K562 (cell line): ENCODE measurements around the gene SLCO3A1. TPM values are rescaled to one million over a fixed set of nuclear protein-coding genes. Genes with fewer than 3 reads are reported as not detected.

Experiments used
- ATAC-seq: fragments of 200-7000 bp; cut with Tn5 transposase; 3 replicates; pipeline ENCODE4 v1.9.1; 2020; ENCODE audit warnings: moderate library complexity
- BruUV-seq: library from RNA; stranded (reverse); fragments of 400-500 nt; replicated peaks from 2 replicates; lab custom pipeline; 2021; lab: Mats Ljungman, UMichigan
- CTCF ChIA-PET: fragments of 300-600 bp; formaldehyde crosslinking; extraction: SDS; loops from one replicate; lab custom pipeline; 2021; ENCODE audit warnings: low intra/inter-chr PET ratio; lab: Yijun Ruan, JAX
- POLR2A ChIA-PET: fragments of 300-600, 350-650 bp; sonication (Branson Sonifier 250); formaldehyde crosslinking; extraction: SDS; loops from one replicate; lab custom pipeline; 2021; ENCODE audit warnings: antibody characterized with exemption, inconsistent platforms; lab: Yijun Ruan, JAX
- DNase-seq, 4 experiments: peaks; one replicate each; pipeline versions ENCODE4 v3.0.0 to v3.0.0-alpha.2; 2011 to 2018; ENCODE audit warnings: low spot score in 3 of 4, mixed read lengths in 3 of 4; ENCODE audit errors: extremely low read depth in 1 of 4
- FAIRE-seq: peaks from 2 replicates; lab custom pipeline; 2011; peaks lifted over from hg19 to GRCh38; lab: Jason Lieb, UNC
- H2AFZ ChIP-seq: 2 replicates; pipeline ENCODE4 v1.6.0; 2011; ENCODE audit warnings: low read depth, low read length, control low read depth, inconsistent platforms
- H3K27ac ChIP-seq: fragments of 200-600 bp; 3 replicates; pipeline ENCODE4 v1.8.0; 2011; ENCODE audit warnings: low read depth, mild to moderate bottlenecking, control low read depth, inconsistent platforms, low read length, moderate library complexity, mixed read lengths; ENCODE audit errors: extremely low read depth
- H3K27me3 ChIP-seq, 2 experiments: fragments of 300-600 bp in 1 of 2; 2 replicates in 1 of 2; 3 replicates in 1 of 2; pipeline versions ENCODE4 v1.6.0 to v1.8.0; 2011; ENCODE audit warnings: inconsistent platforms in 2 of 2, low read length in 2 of 2, mild to moderate bottlenecking in 1 of 2, mixed read lengths in 1 of 2, moderate library complexity in 1 of 2; ENCODE audit not compliant: control insufficient read depth in 2 of 2, insufficient read depth in 2 of 2
- H3K36me3 ChIP-seq: fragments of 300-600 bp; 3 replicates; pipeline ENCODE4 v1.8.0; 2011; ENCODE audit warnings: mild to moderate bottlenecking, low read length, inconsistent platforms; ENCODE audit not compliant: control insufficient read depth, insufficient read depth
- H3K4me1 ChIP-seq, 2 experiments: fragments of 200-600 bp in 1 of 2; replicated peaks in 1 of 2; 2 replicates in 1 of 2; 3 replicates in 1 of 2; pipeline versions ENCODE4 v1.5.1 to v1.8.0; 2011; ENCODE audit warnings: inconsistent platforms in 2 of 2, low read length in 2 of 2, mild to moderate bottlenecking in 1 of 2, mixed read lengths in 1 of 2, moderate library complexity in 1 of 2; ENCODE audit not compliant: control insufficient read depth in 2 of 2, insufficient read depth in 2 of 2
- H3K4me2 ChIP-seq: 2 replicates; pipeline ENCODE4 v1.6.1; 2011; ENCODE audit warnings: low read length, control low read depth, inconsistent platforms, mixed read lengths; ENCODE audit not compliant: insufficient read depth
- H3K4me3 ChIP-seq: fragments of 200-600 bp; sonication (generic), shearing (Covaris generic); 2 replicates; pipeline ENCODE4 v1.5.1; 2016; ENCODE audit warnings: control low read depth, inconsistent platforms
- H3K79me2 ChIP-seq: fragments of 200-600 bp; 3 replicates; pipeline ENCODE4 v1.8.0; 2011; ENCODE audit warnings: low read length, inconsistent platforms; ENCODE audit not compliant: control insufficient read depth, insufficient read depth
- H3K9ac ChIP-seq, 2 experiments: 2 replicates each; pipeline versions ENCODE4 v1.6.0 to v1.6.1; 2011; ENCODE audit warnings: low read depth in 2 of 2, low read length in 2 of 2, control low read depth in 1 of 2, inconsistent platforms in 1 of 2, mild to moderate bottlenecking in 1 of 2, mixed read lengths in 1 of 2; ENCODE audit not compliant: insufficient read depth in 1 of 2
- H3K9me1 ChIP-seq: one replicate; pipeline ENCODE4 v1.6.0; 2011; ENCODE audit warnings: inconsistent platforms, mild to moderate bottlenecking, low read length, moderate library complexity; ENCODE audit not compliant: control insufficient read depth, insufficient read depth
- H3K9me3 ChIP-seq: replicated peaks from 2 replicates; pipeline ENCODE4 v1.5.1; 2011; ENCODE audit warnings: low read depth, low read length, inconsistent platforms; ENCODE audit not compliant: control insufficient read depth, insufficient read depth
- H4K20me1 ChIP-seq: replicated peaks from 2 replicates; pipeline ENCODE4 v1.6.1; 2011; ENCODE audit warnings: low read length, inconsistent platforms, mixed read lengths; ENCODE audit not compliant: control insufficient read depth, insufficient read depth
- CBX2 ChIP-seq: fragments of 200-600 bp; sonication (generic); IDR thresholded peaks from one replicate; pipeline ENCODE4 v1.6.1; 2012; ENCODE audit warnings: mild to moderate bottlenecking, low read length, inconsistent platforms; ENCODE audit not compliant: insufficient read depth, poor library complexity, severe bottlenecking
- CHD2 ChIP-seq: IDR thresholded peaks from 2 replicates; pipeline ENCODE4 v1.6.1; 2011; ENCODE audit warnings: low read depth, low read length
- ELF1 ChIP-seq: fragments of 200-800 bp; sonication (Bioruptor generic); IDR thresholded peaks from 2 replicates; pipeline ENCODE4 v1.6.1; 2016; ENCODE audit warnings: missing genetic modification characterization, missing compliant biosample characterization
- FOXM1 ChIP-seq, 2 experiments: fragments of 450-650 bp in 1 of 2; sonication (generic) in 1 of 2; formaldehyde crosslinking in 1 of 2; IDR thresholded peaks; 2 replicates each; pipeline versions ENCODE4 v1.6.1 to v1.9.0; 2017 to 2022; ENCODE audit warnings: low read depth in 2 of 2, mild to moderate bottlenecking in 2 of 2, missing genetic modification reagents in 1 of 2, moderate library complexity in 1 of 2
- IRF2 ChIP-seq: sonication (generic); formaldehyde crosslinking; IDR thresholded peaks from 2 replicates; pipeline ENCODE4 v1.8.1; 2022; ENCODE audit warnings: mild to moderate bottlenecking, missing genetic modification reagents
- NFE2L1 ChIP-seq: fragments of 450-650 bp; IDR thresholded peaks from 2 replicates; pipeline ENCODE4 v1.6.1; 2016; ENCODE audit warnings: missing genetic modification characterization, low read depth, mild to moderate bottlenecking, missing compliant biosample characterization, moderate library complexity, borderline replicate concordance
- OTX1 ChIP-seq: fragments of 450-650 bp; formaldehyde crosslinking; IDR thresholded peaks from 2 replicates; pipeline ENCODE4 v1.4.0; 2022; ENCODE audit warnings: mild to moderate bottlenecking
- PREB ChIP-seq: sonication (generic); formaldehyde crosslinking; IDR thresholded peaks from 2 replicates; pipeline ENCODE4 v1.8.1; 2023; ENCODE audit warnings: mild to moderate bottlenecking, missing genetic modification reagents
- SRF ChIP-seq, 2 experiments: fragments of 250-450, 450-650 bp in 1 of 2; sonication (Bioruptor Pico) in 1 of 2; sonication (generic) in 1 of 2; formaldehyde crosslinking; IDR thresholded peaks; 2 replicates each; pipeline versions ENCODE4 v1.5.0 to v1.5.1; 2020 to 2022; ENCODE audit warnings: mild to moderate bottlenecking in 1 of 2, missing genetic modification reagents in 1 of 2
- THAP7 ChIP-seq: fragments of 250-450 bp; sonication (Bioruptor Pico); IDR thresholded peaks from 2 replicates; pipeline ENCODE4 v1.5.0; 2021
- ZNF449 ChIP-seq: fragments of 250-450 bp; sonication (Bioruptor Pico); IDR thresholded peaks from 2 replicates; pipeline ENCODE4 v1.8.0; 2022; ENCODE audit warnings: moderate library complexity, mild to moderate bottlenecking, inconsistent platforms
- WGBS: fragments of 100-300 bp; shearing (Covaris generic); methylation state at CpG from one replicate; pipeline ENCODE4 v1.1.6; 2016; ENCODE audit warnings: low coverage, mixed read lengths; ENCODE audit not compliant: insufficient coverage; ENCODE audit errors: missing lambda C conversion rate; 5-methylcytosine and 5-hydroxymethylcytosine counted together
- in situ Hi-C: fragments of 300-500 bp; cut with MboI; formaldehyde crosslinking; loops from 4 replicates; pipeline ENCODE4 v1.15.0; 2018; ENCODE audit warnings: inconsistent platforms, mixed read lengths
- intact Hi-C: fragments of 100-400 bp; cut with micrococcal nuclease; formaldehyde crosslinking; loops from 2 replicates; pipeline ENCODE4 v1.14.2; 2022
- polyA plus RNA-seq, 8 experiments: library from polyadenylated mRNA; depleted of rRNA in 4 of 8; stranded (reverse) in 5 of 8; unstranded in 3 of 8; fragments of >200 nt; fragmentation: Nextera tagmentation in 2 of 8; fragmentation: Illumina TruSeq in 1 of 8; extraction: Ambion mirVana in 2 of 8; extraction: Trizol in 1 of 8; gene quantifications; 2 replicates each; pipeline versions ENCODE4 v1.2.1 to v1.2.3, GENCODE V29; 2011 to 2014; ENCODE audit warnings: inconsistent platforms in 1 of 8, missing spikeins in 1 of 8
- total RNA-seq, 7 experiments: library from RNA; depleted of rRNA in 6 of 7; stranded (reverse); fragments of >200 nt in 6 of 7; fragmentation: Illumina TruSeq in 2 of 7; extraction: Trizol in 2 of 7; gene quantifications; 2 replicates each; pipeline versions ENCODE4 v1.2.1 to v1.2.3, GENCODE V29; 2011 to 2021; ENCODE audit warnings: low replicate concordance in 1 of 7

The SLCO3A1 gene
- total and polyA plus RNA-seq, 9 of the 15 experiments (the other 6 are each of a cell fraction or from before 2014, with no cell fraction given) = 0.01 to 0.84 (median 0.06) TPM; not detected in 3

GRCh38 chr15:92020804-92021203 is 167.3 kb downstream of the SLCO3A1 start:
- H3K4me1 ChIP-seq = no peaks in the 10 kb centered on the region
- H3K27ac ChIP-seq = no peak overlapping the region
- no peaks in the 10 kb centered on the region for H3K9me3 ChIP-seq
- 0 out of 2 replicates have a peak, but pooled peaks cover 2% of the 10 kb centered on the region for H4K20me1 ChIP-seq
- POLR2A ChIA-PET = no interaction called here
- WGBS = 0% methylated on average over 3 of the region's 3 CpGs
- no peak for FAIRE-seq
- no peak overlapping the region for H2AFZ ChIP-seq
- BruUV-seq = no TSS peak
- in situ Hi-C loops (no loop called here), intact Hi-C loops (no loop called here)
- no peaks in the 10 kb centered on the region for H3K9me1 ChIP-seq
- H3K27me3 ChIP-seq = 0 out of 5 replicates have a peak, but pooled peaks cover 0 to 4% of the 10 kb centered on the region in 2 experiments
- DNase-seq = no peak
- H3K4me3 ChIP-seq = no peak overlapping the region
- no peak overlapping the region for H3K4me2 ChIP-seq
- ATAC-seq = no peak
- CTCF ChIA-PET = no interaction called here
- H3K36me3 ChIP-seq = no peaks in the 10 kb centered on the region
- no peaks in the 10 kb centered on the region for H3K79me2 ChIP-seq
- no peak overlapping the region for H3K9ac ChIP-seq
- TF ChIP-seq CBX2 = no peak
- no peak for TF ChIP-seq SRF (CRISPR knock-in tag; IDR thresholded peaks at IDR 0.05)
- no peak for TF ChIP-seq NFE2L1
- no peak for TF ChIP-seq THAP7 (CRISPR knock-in tag)
- no peak for TF ChIP-seq OTX1 (CRISPR knock-in tag)
- TF ChIP-seq FOXM1 (IDR thresholded peaks at IDR 0.05; ENCODE audit: low read depth) = no peak
- no peak for TF ChIP-seq FOXM1 (CRISPR knock-in tag; IDR thresholded peaks at IDR 0.05; ENCODE audit: low read depth)
- TF ChIP-seq CHD2 = no peak
- TF ChIP-seq ELF1 (tag) = no peak
- no peak for TF ChIP-seq PREB (CRISPR knock-in tag)
- TF ChIP-seq IRF2 (CRISPR knock-in tag) = no peak
- TF ChIP-seq ZNF449 (CRISPR knock-in tag) = no peak
